ENCODE results near the gene ZBTB39. TPM values are rescaled to one million over a fixed set of nuclear protein-coding genes. Genes with fewer than 3 reads are reported as not detected.
"Not testable (repeated sequence)": the region's sequence is repeated elsewhere in the genome, so short reads cannot be mapped to it uniquely, and the experiment has no call there.

The ZBTB39 gene
- total RNA-seq, 4 donors from 2014 or later = 3.5 to 7.2 (median 6.6) TPM

DNA sequence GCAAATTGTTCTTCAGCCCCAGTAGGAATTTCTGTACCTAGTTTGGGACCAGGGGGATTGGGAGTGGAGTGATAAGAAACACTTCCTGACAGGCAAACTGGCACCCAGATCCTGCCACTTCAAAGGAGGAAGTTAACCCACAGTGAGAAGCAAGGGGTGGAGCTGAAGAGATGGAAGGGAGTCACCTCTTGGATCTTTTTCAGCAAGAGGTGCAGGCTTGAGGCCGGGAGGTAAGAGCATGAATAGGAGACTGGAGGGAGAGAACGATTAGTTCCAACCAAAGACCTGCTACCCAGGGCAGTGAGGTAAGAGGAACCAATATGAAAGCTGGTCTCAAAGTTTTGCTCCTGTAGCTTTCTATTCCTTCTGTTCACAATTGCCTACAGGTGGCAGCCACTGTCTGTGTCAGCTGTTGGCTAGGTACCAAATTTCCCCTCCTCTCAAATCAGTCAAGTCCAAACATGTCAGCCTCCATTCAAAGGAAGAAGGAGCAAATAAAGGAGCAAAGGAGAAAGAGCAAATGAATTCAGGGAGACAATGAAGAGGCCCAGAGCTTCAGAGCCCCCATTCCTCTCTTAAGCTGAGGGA lies 24.9 kb upstream of the ZBTB39 start:
- DNase-seq (ENCODE audit: low spot score) (no peak), ATAC-seq (ENCODE audit: low FRiP score) (no peak)
- TF ChIP-seq, protein P1, sequence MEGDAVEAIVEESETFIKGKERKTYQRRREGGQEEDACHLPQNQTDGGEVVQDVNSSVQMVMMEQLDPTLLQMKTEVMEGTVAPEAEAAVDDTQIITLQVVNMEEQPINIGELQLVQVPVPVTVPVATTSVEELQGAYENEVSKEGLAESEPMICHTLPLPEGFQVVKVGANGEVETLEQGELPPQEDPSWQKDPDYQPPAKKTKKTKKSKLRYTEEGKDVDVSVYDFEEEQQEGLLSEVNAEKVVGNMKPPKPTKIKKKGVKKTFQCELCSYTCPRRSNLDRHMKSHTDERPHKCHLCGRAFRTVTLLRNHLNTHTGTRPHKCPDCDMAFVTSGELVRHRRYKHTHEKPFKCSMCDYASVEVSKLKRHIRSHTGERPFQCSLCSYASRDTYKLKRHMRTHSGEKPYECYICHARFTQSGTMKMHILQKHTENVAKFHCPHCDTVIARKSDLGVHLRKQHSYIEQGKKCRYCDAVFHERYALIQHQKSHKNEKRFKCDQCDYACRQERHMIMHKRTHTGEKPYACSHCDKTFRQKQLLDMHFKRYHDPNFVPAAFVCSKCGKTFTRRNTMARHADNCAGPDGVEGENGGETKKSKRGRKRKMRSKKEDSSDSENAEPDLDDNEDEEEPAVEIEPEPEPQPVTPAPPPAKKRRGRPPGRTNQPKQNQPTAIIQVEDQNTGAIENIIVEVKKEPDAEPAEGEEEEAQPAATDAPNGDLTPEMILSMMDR (IDR thresholded peaks at IDR 0.05) = no peak

DNA sequence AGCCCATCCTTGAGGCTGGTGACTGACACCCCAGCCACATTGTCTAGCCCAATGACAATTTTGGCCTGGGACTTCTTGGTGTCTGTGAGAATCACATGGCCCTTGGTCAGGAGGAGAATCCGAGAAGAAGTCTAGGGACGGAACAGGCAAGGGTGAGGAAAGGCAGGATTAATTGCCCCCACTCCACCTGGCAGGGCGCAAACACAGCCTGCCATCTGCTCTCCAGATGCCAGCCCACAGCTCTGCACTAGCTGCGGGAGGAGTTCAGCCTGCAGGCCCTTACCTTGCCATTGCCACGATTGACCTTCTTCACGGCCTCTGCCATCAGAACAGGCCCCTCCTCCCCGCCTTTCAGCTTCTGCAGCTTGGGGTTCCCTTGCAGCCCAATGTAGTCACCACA lies 23.1 kb upstream of the ZBTB39 start:
- ATAC-seq (ENCODE audit: low FRiP score) = no peak
- TF ChIP-seq, protein P1 (IDR thresholded peaks at IDR 0.05) = no peak
- DNase-seq (ENCODE audit: low spot score) = no peak

DNA sequence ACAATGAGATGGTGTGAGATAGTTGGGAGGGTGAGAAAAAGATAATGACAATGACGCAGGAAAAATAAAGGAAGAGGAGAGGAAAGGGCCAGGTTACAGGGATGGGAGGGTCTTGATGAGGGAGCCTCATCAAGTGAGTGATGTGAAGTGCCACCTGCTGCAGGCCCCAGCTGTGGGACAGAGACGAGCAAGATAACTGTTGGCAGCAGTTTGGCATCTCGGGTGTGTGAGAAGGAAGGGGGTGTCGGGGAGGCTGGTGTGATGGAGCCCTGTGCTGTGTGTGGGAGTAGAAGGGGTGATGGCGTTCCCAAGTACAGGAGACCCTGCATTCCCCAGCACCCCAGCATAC lies 21.4 kb upstream of the ZBTB39 start:
- DNase-seq (ENCODE audit: low spot score) (no peak), ATAC-seq (ENCODE audit: low FRiP score) (no peak)

DNA sequence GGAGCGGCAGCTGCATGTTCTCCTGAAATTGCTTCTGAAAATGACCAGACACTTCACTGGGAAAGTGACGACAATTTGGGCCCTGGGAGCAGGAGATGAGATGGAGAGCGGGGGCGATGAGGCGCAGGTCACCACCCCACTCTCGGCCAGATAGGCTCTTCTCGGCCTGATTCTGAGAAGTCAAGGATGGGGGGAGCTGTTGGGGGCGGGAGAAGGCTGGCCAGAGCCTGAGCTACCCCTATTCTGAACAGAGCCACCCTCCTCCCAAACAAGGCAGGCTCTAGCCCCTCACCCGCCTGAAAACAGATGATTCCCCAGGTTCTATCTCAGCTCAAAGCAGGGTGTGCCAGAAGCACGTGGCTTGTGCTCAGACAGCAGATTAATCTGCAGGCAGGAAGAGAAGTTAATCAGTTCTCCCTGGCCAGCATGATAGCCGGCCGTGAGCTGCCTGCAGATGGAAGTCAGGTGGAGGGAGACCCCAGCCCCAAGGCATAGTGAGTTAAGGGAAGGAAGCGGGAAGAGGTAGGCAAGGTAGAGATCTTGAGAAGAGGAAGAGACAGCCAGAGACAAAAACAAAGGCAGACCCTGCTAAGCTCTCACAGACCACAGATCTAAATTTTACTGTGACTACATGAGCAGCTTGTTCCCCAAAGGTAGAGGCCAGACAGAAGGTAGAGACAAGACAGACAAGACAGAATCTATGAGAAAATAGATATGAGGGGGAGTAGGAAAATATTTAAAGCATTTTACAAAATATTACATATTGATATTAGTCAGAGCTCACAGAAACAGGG lies 20.9 kb upstream of the ZBTB39 start:
- DNase-seq (ENCODE audit: low spot score) (no peak), ATAC-seq (ENCODE audit: low FRiP score) (no peak)
- TF ChIP-seq, protein P1 (IDR thresholded peaks at IDR 0.05) = no peak

More for the DNA sequence above, 21.4 kb upstream of the ZBTB39 start:
- TF ChIP-seq, protein P1 (IDR thresholded peaks at IDR 0.05) = no peak

DNA sequence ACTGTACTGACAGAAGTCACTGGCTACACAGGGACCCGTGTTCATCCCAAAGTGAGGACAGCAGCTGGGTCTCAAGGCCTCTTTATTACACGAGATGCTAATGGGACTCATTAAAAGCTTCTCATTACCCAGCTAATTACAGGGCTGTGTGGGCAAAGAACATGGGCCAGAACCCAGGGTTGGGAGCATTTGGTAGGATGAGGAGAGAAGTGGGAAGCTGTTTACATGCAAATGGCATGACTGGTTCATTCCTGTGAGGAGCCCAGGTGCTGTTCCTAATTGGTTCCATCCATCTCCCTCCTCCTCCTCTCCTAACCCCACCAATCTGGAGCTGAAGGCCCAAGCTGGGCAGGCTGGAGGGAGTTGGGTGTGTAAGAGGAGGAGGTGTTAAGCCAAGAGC lies 18.9 kb upstream of the ZBTB39 start:
- DNase-seq (ENCODE audit: low spot score) = no peak
- TF ChIP-seq, protein P1 (IDR thresholded peaks at IDR 0.05) = no peak
- ATAC-seq (ENCODE audit: low FRiP score) = no peak

DNA sequence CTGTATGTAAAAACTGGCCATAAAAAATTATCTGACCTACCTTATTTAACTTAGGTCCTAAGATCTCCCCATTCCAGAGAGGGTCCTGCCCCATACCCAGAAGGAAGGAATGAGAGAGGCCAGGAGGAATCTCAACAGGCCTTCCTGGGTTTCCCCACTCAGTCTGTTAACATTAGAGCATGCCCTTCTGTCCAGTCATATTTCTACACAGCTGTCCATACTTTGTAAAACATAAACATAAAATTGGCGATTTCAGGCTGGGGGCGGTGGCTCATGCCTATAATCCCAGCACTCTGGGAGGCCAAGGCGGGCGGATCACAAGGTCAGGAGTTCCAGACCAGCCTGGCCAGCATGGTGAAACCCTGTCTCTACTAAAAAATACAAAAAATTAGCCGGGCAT lies 16.0 kb upstream of the ZBTB39 start:
- ATAC-seq (ENCODE audit: low FRiP score); DNase-seq (ENCODE audit: low spot score): not testable (repeated sequence)

DNA sequence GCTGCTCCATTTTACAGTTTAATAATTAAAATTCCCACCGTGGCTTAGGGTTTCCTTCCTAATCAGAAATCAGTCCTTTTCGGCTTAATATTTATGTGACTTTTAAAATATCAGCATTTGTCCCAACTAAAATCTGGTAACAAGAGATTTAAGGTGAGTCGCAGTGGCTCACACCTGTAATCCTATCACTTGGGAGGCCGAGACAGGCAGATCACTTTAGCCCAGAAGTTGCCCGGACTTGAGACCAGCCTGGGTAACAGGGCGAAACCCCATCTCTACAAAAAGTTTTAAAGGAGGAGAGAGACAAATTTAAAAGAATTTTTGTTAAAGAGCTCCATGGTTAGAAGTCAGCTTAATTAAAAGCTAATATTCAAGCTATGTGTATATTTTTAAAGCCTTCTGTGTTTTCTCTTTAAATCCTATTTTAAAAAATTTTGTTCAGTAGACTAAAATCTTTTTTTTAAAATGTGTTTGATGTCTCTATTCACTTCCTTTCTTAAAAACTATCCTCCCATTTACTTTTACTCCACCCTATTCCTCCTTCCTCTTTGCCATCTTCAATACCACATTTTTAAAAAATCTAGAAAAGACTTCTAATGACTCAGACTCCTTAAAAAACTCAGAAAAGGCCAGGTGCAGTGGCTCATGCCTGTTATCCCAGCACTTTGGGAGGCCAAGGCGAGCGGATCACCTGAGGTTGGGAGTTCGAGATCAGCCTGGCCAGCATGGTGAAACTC lies 13.8 kb upstream of the ZBTB39 start:
- TF ChIP-seq, protein P1 (IDR thresholded peaks at IDR 0.05) = no peak
- DNase-seq (ENCODE audit: low spot score) (no peak), ATAC-seq (ENCODE audit: low FRiP score) (no peak)
